ENCODE results near the gene MVB12B.

- TF ChIP-seq CTCF (IDR thresholded peaks at IDR 0.05 in 4 of 5, conservative IDR thresholded peaks at IDR 0.05 in 1 of 5) = no peak
- no peak for TF ChIP-seq POLR2A (IDR thresholded peaks at IDR 0.05)
Observed at GRCh38 chr9:126528915-126529314, 202.3 kb downstream of the MVB12B start.
